NCI-H2196 treated with DMSO at 0.1 percent for 48 hours (cell line): Measurements from ENCODE around the gene CCDC144A.
"Not testable (repeated sequence)": the region's sequence is repeated elsewhere in the genome, so short reads cannot be mapped to it uniquely, and the experiment has no call there.

Experiments used
- DNase-seq: peaks from one replicate; lab custom pipeline; 2025; ENCODE audit not compliant: unreplicated experiment; lab: John Stamatoyannopoulos, UW

Gene CCDC144A

GRCh38 chr17:16817201-16817600 lies 127.2 kb downstream of the CCDC144A start:
- no peak for DNase-seq

GRCh38 chr17:16817940-16818339 lies 127.9 kb downstream of the CCDC144A start:
- not testable (repeated sequence) for DNase-seq

- no peak for DNase-seq
Measured at GRCh38 chr17:16818340-16818739, 128.3 kb downstream of the CCDC144A start.

- no peak for DNase-seq
Measured at GRCh38 chr17:16818821-16819683, 129.0 kb downstream of the CCDC144A start.

- no peak for DNase-seq
Measured at GRCh38 chr17:16820161-16820877, 130.3 kb downstream of the CCDC144A start.

- DNase-seq = no peak
Measured at GRCh38 chr17:16820979-16821543, 131.0 kb downstream of the CCDC144A start.

GRCh38 chr17:16822133-16822532 lies 132.1 kb downstream of the CCDC144A start:
- not testable (repeated sequence) for DNase-seq

- DNase-seq = not testable (repeated sequence)
Measured at GRCh38 chr17:16823768-16824406, 133.8 kb downstream of the CCDC144A start.
